ENCODE results near the gene EXOC3L4.

Gene EXOC3L4

DNA sequence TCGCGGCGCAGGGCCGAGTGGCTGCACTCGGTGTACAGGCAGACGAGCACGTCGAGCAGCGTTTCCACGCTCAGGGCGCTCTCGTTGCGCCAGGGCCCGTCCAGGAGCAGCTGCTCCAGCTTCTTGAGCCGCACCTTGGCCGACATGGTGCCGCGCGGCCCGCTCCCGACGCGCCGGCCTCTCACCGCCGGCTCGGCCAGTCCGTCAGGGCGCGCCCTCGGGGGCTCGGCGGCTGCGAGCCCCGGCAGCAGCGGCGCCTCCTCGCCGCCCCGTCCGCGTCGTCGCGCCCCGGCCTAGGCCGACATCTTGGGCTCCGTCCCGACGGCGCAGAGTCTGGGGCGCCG, 37.5 kb upstream of the EXOC3L4 start:
- peak overlapping the region; percentile 79 for H3K27ac ChIP-seq

DNA sequence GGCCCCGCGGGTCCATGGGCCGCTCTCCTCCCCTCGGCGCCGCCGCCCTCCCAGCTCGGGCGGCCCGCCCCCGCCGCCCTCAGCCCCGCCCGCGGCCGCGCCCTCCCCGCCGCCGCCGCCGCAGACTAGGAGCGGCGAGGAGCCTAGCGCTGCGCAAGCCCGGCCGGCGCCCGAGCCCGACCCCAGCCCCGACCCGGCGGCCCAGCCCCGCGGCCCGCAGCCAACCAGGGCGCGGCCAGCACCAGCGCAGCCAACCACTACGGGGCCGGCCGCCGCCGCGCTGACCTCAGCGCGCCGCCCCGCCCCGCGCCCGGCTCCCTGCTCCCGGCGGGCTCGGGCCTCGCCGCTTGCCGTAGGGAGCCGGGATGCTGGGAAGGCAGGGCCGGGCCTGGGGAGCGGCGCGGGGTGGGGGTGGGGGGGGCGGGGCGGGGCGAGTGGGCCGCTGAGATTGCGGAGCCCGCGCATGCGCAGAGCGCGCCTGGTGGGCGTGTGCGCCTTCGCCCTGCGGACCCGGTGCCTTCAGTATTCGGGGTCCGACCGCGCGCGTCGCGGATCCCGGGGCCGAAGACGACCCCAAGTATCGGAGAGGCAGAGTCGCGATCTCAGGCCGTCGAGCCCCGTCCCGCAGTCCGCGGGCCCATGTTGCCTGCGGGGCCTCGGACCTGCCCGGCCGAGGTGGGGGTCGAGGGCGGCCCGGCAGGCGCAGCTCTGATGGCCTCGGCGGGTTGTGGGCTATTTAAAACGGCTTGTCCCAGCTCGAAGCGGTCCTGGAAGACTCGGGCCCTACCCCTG, 37.0 kb upstream of the EXOC3L4 start, which contains the start of gene CDC42BPB:
CDC42BPB (minus strand) TSS at position 178 of the 792 bp plus-strand sequence. CDS start 376 bp downstream, outside the sequence.
- TF ChIP-seq, protein P1, sequence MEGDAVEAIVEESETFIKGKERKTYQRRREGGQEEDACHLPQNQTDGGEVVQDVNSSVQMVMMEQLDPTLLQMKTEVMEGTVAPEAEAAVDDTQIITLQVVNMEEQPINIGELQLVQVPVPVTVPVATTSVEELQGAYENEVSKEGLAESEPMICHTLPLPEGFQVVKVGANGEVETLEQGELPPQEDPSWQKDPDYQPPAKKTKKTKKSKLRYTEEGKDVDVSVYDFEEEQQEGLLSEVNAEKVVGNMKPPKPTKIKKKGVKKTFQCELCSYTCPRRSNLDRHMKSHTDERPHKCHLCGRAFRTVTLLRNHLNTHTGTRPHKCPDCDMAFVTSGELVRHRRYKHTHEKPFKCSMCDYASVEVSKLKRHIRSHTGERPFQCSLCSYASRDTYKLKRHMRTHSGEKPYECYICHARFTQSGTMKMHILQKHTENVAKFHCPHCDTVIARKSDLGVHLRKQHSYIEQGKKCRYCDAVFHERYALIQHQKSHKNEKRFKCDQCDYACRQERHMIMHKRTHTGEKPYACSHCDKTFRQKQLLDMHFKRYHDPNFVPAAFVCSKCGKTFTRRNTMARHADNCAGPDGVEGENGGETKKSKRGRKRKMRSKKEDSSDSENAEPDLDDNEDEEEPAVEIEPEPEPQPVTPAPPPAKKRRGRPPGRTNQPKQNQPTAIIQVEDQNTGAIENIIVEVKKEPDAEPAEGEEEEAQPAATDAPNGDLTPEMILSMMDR (IDR thresholded peaks at IDR 0.05) = no peak
- no peak for TF ChIP-seq ZFX (IDR thresholded peaks at IDR 0.05; ENCODE audit: borderline replicate concordance)
- peak within 1 kb of the TSS; percentile 79 for H3K27ac ChIP-seq

More for the DNA sequence above, 37.5 kb upstream of the EXOC3L4 start:
- TF ChIP-seq ZFX (IDR thresholded peaks at IDR 0.05; ENCODE audit: borderline replicate concordance) = no peak
- TF ChIP-seq, protein P1 (IDR thresholded peaks at IDR 0.05) = no peak

DNA sequence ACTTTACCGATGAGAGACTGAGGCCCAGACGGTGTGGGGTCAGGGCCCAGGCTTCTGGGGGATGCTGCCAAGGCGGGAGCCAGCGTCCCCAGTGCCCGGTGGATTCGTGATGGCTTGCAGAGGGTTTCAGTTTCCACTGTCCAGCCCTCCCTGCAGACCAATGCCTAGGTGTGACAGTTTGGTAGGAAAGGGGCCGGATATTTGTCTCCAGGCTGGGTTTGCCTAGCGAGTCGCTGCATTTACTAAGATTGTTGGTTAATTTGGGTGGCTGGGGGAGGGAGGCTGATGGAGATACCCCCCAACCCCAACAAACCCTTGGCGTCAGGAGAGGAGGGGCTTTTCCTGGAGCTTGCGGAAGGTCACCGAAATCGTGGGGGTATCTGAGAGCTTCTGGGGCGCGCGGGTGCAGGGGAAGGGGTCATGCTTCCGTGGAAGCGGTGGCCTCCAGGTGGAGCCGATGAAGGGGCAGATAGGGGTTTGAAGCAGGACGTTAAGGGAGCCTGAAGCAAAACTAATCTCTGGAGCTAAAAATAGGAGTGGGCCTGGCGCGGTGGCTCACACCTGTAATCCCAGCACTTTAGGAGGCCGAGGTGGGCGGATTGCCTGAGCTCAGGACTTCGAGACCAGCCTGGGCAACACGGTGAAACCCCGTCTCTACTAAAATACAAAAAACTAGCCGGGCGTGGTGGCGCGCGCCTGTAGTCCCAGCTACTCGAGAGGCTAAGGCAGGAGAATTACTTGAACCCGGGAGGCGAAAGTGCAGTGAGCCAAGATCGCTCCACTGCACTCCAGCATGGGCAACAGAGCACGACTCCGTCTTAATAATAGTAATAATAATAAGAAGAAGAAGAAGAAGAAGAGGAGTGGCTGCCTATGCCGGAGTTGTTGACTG, 36.1 kb upstream of the EXOC3L4 start:
- TF ChIP-seq, protein P1 (IDR thresholded peaks at IDR 0.05) = no peak
- no peak for TF ChIP-seq ZFX (IDR thresholded peaks at IDR 0.05; ENCODE audit: borderline replicate concordance)
- H3K27ac ChIP-seq = peak overlapping the region; percentile 79; the same call in 1 of the 2 replicates

DNA sequence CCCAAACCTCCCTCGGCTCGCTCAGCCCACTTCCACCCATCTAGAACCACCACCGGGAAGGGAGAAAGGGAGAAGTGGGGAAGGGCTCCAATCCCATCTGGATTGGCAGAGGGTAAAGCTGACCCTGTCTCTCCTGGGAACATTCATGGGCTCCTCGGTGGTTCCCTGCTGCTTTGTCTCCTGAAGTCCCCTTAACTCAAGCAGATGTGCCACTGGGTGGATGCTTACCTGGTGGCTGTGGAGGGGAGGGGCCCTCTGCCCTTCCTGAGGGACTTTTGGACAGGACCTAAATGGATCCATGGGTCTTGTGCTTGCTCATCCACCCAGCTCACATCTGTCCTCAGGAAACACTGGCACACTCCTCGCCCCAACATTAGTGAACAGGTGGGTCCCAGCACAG, 35.0 kb upstream of the EXOC3L4 start:
- H3K27ac ChIP-seq = no peak overlapping the region
- no peak for TF ChIP-seq ZFX (IDR thresholded peaks at IDR 0.05; ENCODE audit: borderline replicate concordance)
- TF ChIP-seq, protein P1 (IDR thresholded peaks at IDR 0.05) = no peak

DNA sequence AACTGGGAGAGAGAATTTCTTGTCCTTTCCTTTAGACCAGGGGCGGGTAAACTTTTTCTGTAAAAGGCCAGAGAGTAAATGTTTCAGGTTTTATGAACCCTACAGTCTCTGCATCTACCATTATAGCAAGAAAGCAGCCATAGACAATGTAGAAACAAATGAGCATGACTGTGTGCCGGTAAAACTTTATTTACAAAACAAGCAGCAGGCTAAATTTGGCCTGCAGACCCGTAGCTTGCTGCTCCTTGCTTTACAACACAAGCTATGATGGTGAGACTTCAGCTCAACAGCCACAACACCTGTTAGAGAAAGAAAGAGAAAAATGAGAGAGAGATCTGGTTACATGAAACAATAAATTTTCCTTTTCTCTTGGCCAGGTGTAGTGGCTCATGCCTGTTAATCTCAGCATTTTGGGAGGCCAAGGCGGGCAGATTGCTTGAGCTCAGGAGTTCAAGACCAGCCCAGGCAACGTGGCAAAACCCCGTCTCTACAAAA, 33.0 kb upstream of the EXOC3L4 start:
- H3K27ac ChIP-seq = no peak overlapping the region
- TF ChIP-seq ZFX (IDR thresholded peaks at IDR 0.05; ENCODE audit: borderline replicate concordance) = no peak
- TF ChIP-seq, protein P1 (IDR thresholded peaks at IDR 0.05) = no peak

DNA sequence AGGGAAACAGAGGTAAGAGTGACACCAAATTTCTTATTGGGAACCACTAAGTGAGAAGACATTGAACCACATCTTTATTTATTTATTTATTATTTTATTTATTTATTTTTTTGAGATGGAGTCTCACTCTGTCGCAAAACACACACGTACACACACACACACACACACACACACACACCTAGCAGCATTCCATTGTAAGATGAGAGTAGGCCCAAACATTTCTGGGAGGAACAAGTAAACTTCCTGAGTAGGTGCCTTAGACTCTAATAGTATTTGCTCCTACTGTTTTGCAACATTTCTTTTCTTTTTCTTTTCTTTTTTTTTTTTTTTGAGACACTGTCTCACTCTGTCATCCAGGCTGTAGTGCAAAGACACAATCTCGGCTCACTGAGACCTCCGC, 30.1 kb upstream of the EXOC3L4 start:
- TF ChIP-seq, protein P1 (IDR thresholded peaks at IDR 0.05) = no peak
- no peak for TF ChIP-seq ZFX (IDR thresholded peaks at IDR 0.05; ENCODE audit: borderline replicate concordance)
- H3K27ac ChIP-seq = no peak overlapping the region
